Activated CD8-positive, alpha-beta T cell treated with anti-CD3 and anti-CD28 coated beads for 36 hours (primary cell): ENCODE data around the gene PTPN14. TPM values are rescaled to one million over a fixed set of nuclear protein-coding genes. Genes with fewer than 3 reads are reported as not detected.

Source experiments
- ATAC-seq: fragments of 200-7000 bp; cut with Tn5 transposase; one replicate; pipeline ENCODE4 v1.10.0; 2021; ENCODE audit warnings: mild to moderate bottlenecking, moderate library complexity
- CTCF ChIA-PET: fragments of 350-600 bp; sonication (Branson Sonifier 250); formaldehyde crosslinking; loops from one replicate; lab custom pipeline; 2021; ENCODE audit warnings: antibody characterized with exemption; lab: Charles Lee
- POLR2A ChIA-PET: fragments of 350-600 bp; sonication (Branson Sonifier 250); formaldehyde crosslinking; loops from one replicate; lab custom pipeline; 2021; ENCODE audit warnings: antibody characterized with exemption; lab: Charles Lee
- DNase-seq: peaks from one replicate; pipeline ENCODE4 v3.0.0-alpha.2; 2020
- H3K27ac Mint-ChIP-seq: one replicate; pipeline ENCODE4 v1.8.0; 2021; ENCODE audit warnings: mild to moderate bottlenecking, mixed read lengths
- H3K27me3 Mint-ChIP-seq: one replicate; pipeline ENCODE4 v1.8.0; 2021; ENCODE audit warnings: mixed read lengths
- H3K36me3 Mint-ChIP-seq: one replicate; pipeline ENCODE4 v1.8.0; 2021; ENCODE audit warnings: low read depth, mixed read lengths
- H3K4me1 Mint-ChIP-seq: one replicate; pipeline ENCODE4 v1.8.0; 2021; ENCODE audit warnings: low read depth, mixed read lengths
- H3K4me3 Mint-ChIP-seq: one replicate; pipeline ENCODE4 v1.8.0; 2021; ENCODE audit warnings: mild to moderate bottlenecking, moderate library complexity, mixed read lengths
- H3K9me3 Mint-ChIP-seq: one replicate; pipeline ENCODE4 v1.8.0; 2021; ENCODE audit warnings: mixed read lengths
- CTCF ChIP-seq: fragments of 200-600 bp; IDR thresholded peaks from one replicate; pipeline ENCODE4 v1.8.0; 2022; ENCODE audit warnings: antibody characterized with exemption, mild to moderate bottlenecking
- intact Hi-C: fragments of 100-400 bp; cut with micrococcal nuclease; formaldehyde crosslinking; loops from one replicate; pipeline ENCODE4 v1.10.0; 2022
- total RNA-seq, 2 experiments: library from RNA; stranded (reverse); gene quantifications; one replicate each; pipeline ENCODE4 v1.2.3, GENCODE V29; 2021

Gene PTPN14
- total RNA-seq, 2 experiments from 2014 or later, result 0.27 to 0.34 TPM

- no peaks in the 10 kb centered on the region for H3K4me1 Mint-ChIP-seq
Measured at GRCh38 chr1:214386747-214387146, 164.7 kb downstream of the PTPN14 start.

GRCh38 chr1:214386333-214386732 lies 165.1 kb downstream of the PTPN14 start:
- Mint-ChIP-seq H3K36me3 (no peaks in the 10 kb centered on the region), H3K4me3 (no peak overlapping the region), H3K9me3 (no peaks in the 10 kb centered on the region), H3K4me1 (no peaks in the 10 kb centered on the region), H3K27me3 (no peaks in the 10 kb centered on the region), H3K27ac (no peak overlapping the region)
- no peak for ATAC-seq
- CTCF ChIA-PET, result no interaction called here
- POLR2A ChIA-PET, result no interaction called here
- TF ChIP-seq CTCF, result no peak
- intact Hi-C loops, result loop anchor here (5.0 kb wide), 1 partner anchor 201 kb away; no protein-coding TSS in a partner anchor
- no peak for DNase-seq

More at GRCh38 chr1:214386747-214387146, 164.7 kb downstream of the PTPN14 start:
- Mint-ChIP-seq H3K9me3 (no peaks in the 10 kb centered on the region), H3K27me3 (no peaks in the 10 kb centered on the region), H3K36me3 (no peaks in the 10 kb centered on the region), H3K27ac (no peak overlapping the region), H3K4me3 (no peak overlapping the region)
- CTCF ChIA-PET, result no interaction called here
- intact Hi-C loops, result loop anchor here (5.0 kb wide), 1 partner anchor 201 kb away; no protein-coding TSS in a partner anchor
- DNase-seq (no peak), ATAC-seq (no peak)
- no peak for TF ChIP-seq CTCF
- POLR2A ChIA-PET, result no interaction called here

- no peak for ATAC-seq
- CTCF ChIA-PET, result no interaction called here
Measured at GRCh38 chr1:214385428-214385827, 166.0 kb downstream of the PTPN14 start.

GRCh38 chr1:214384373-214385079 lies 166.9 kb downstream of the PTPN14 start:
- ChIA-PET CTCF (no interaction called here), POLR2A (no interaction called here)
- no peak for TF ChIP-seq CTCF
- DNase-seq (no peak), ATAC-seq (no peak)
- H3K36me3 Mint-ChIP-seq, result no peaks in the 10 kb centered on the region
- no peak overlapping the region for H3K4me3 Mint-ChIP-seq
- no peaks in the 10 kb centered on the region for H3K9me3 Mint-ChIP-seq
- intact Hi-C loops, result loop anchor here (5.0 kb wide), 1 partner anchor 203 kb away; no protein-coding TSS in a partner anchor
- H3K4me1 Mint-ChIP-seq, result no peaks in the 10 kb centered on the region
- H3K27ac Mint-ChIP-seq, result no peak overlapping the region
- H3K27me3 Mint-ChIP-seq, result no peaks in the 10 kb centered on the region

More at GRCh38 chr1:214385428-214385827, 166.0 kb downstream of the PTPN14 start:
- H3K4me3 Mint-ChIP-seq, result no peak overlapping the region
- no peaks in the 10 kb centered on the region for H3K36me3 Mint-ChIP-seq
- no peaks in the 10 kb centered on the region for H3K9me3 Mint-ChIP-seq
- TF ChIP-seq CTCF, result no peak
- POLR2A ChIA-PET, result no interaction called here
- no peaks in the 10 kb centered on the region for H3K27me3 Mint-ChIP-seq
- no peak for DNase-seq
- intact Hi-C loops, result loop anchor here (5.0 kb wide), 1 partner anchor 202 kb away; no protein-coding TSS in a partner anchor
- H3K27ac Mint-ChIP-seq, result no peak overlapping the region
- H3K4me1 Mint-ChIP-seq, result no peaks in the 10 kb centered on the region
